ENCODE measurements around the gene SPAM1.
"Not testable (repeated sequence)": the region's sequence is repeated elsewhere in the genome, so short reads cannot be mapped to it uniquely, and the experiment has no call there.

Gene SPAM1

GRCh38 chr7:123961771-123962170, 36.7 kb downstream of the SPAM1 start:
- no peak for DNase-seq

- DNase-seq: no peak
Observed at GRCh38 chr7:123966936-123967335, 41.9 kb downstream of the SPAM1 start.

- DNase-seq: no peak
Observed at GRCh38 chr7:123972045-123972444, 47.0 kb downstream of the SPAM1 start.

GRCh38 chr7:123972831-123973230, 47.8 kb downstream of the SPAM1 start:
- no peak for DNase-seq

- no peak for DNase-seq
Observed at GRCh38 chr7:123974326-123974908, 49.4 kb downstream of the SPAM1 start.

DNA sequence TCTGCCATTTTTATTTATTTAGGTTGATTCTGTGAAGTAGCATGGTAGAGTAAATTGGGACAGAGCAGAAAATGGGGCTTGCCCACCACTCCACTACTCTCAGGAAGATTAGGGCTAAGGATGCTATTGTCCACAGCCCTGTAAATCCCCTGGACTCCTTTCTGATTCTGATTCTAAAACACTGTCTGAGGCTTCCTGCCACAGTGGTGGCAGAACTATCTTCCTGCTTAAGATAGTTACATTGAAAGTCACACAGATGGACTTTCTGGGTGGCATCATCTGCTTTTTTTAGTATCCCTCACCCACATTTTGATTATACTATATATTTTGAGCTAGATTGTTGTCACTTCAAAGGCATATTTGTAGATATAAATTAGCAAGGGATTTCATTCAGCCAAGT, 50.0 kb downstream of the SPAM1 start:
- DNase-seq: no peak

GRCh38 chr7:123977081-123977480, 52.0 kb downstream of the SPAM1 start:
- DNase-seq: no peak

GRCh38 chr7:123979876-123980275, 54.8 kb downstream of the SPAM1 start:
- DNase-seq: no peak

- no peak for DNase-seq
Observed at GRCh38 chr7:123987445-123987844, 62.4 kb downstream of the SPAM1 start.

GRCh38 chr7:123992913-123993518, 68.0 kb downstream of the SPAM1 start:
- no peak for DNase-seq

GRCh38 chr7:123993996-123994395, 69.0 kb downstream of the SPAM1 start:
- DNase-seq: no peak

- no peak for DNase-seq
Observed at GRCh38 chr7:123994449-123994848, 69.4 kb downstream of the SPAM1 start.

DNA sequence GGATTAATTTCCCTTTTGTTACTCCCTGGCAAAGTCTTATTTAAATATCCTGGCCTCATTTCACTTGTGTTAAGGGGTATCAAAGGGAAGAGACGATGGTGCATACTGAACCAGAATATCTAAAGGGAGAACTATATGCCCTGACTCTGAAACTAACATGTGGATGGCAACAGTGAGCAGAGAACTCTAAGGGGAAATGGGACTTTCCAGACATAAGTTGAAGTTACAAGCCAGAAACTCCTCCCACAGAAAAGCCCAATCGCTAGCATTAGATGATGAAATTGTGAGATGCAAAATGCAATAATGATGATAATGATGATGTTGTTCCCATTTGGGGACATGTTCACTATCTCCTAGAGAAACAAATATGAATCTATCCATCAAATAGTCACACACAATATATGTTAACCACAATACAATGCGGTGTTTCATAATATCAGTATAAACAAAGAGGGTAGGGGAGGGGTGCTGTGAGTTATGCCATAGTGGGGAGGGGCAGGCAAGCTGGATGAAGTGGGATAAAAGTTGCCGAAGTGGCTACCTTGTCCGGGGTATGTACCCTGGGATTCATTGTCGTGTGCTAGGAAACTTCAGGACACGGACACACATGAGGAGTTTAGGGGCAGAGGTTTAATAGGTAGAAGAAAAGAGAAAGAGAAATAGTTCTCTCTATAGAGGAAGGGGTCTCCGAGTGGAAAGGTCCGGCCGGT, 70.7 kb downstream of the SPAM1 start:
- DNase-seq: no peak

GRCh38 chr7:123996327-123996625, 71.2 kb downstream of the SPAM1 start:
- DNase-seq: no peak

- no peak for DNase-seq
Observed at GRCh38 chr7:123998921-123999320, 73.9 kb downstream of the SPAM1 start.

DNA sequence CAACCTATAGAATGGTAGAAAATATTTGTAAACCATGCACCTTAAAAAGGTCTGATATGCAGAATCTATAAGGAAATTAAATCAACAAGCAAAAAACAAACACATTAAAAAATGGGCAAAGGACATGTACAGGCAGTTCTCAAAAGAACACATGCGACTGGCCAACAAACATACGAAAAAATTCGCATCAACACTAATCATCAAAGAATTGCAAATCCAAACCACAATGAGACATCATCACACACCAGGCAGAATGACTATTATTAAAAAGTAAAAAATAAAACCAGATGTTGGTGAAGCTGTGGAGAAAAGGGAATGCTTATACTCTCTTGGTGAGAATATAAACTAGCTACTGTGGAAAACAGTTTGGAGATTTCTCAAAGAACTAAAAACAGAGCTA, 74.7 kb downstream of the SPAM1 start:
- no peak for DNase-seq

DNA sequence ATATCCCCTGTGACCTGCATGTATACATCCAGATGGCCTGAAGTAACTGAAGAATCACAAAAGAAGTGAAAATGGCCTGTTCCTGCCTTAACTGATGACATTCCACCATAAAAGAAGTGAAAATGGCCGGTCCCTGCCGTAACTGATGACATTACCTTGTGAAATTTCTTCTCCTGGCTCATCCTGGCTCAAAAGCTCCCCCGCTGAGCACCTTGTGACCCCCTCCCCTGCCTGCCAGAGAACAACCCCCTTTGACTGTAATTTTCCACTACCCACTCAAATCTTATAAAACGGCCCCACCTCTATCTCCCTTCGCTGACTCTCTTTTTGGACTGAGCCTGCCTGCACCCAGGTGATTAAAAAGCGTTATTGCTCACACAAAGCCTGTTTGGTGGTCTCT, 83.3 kb downstream of the SPAM1 start:
- DNase-seq: not testable (repeated sequence)

GRCh38 chr7:124009321-124009720, 84.3 kb downstream of the SPAM1 start:
- no peak for DNase-seq
